ENCODE measurements around the gene CENPVL1.

DNA sequence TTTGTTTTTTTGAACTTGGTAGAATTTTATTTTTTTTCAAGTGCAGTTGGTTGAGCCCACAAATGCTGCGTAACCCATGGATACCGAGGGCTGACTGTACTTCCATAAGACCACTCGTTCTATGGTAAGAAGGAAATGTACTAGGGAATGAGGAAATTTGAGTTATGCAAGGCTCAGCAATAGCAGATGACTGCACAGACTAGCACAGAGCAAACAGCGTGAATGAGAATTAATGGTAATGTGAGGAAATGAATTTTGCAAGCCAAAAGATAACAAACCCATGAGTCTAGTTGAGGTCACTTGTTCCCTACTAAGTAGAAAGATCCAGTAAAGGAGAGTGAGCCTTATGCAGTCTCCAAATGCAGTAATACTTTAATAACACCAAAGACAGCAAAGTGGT lies 50.3 kb downstream of the CENPVL1 start:
- no peak for TF ChIP-seq POLR2A (IDR thresholded peaks at IDR 0.05)
- TF ChIP-seq, protein P1, sequence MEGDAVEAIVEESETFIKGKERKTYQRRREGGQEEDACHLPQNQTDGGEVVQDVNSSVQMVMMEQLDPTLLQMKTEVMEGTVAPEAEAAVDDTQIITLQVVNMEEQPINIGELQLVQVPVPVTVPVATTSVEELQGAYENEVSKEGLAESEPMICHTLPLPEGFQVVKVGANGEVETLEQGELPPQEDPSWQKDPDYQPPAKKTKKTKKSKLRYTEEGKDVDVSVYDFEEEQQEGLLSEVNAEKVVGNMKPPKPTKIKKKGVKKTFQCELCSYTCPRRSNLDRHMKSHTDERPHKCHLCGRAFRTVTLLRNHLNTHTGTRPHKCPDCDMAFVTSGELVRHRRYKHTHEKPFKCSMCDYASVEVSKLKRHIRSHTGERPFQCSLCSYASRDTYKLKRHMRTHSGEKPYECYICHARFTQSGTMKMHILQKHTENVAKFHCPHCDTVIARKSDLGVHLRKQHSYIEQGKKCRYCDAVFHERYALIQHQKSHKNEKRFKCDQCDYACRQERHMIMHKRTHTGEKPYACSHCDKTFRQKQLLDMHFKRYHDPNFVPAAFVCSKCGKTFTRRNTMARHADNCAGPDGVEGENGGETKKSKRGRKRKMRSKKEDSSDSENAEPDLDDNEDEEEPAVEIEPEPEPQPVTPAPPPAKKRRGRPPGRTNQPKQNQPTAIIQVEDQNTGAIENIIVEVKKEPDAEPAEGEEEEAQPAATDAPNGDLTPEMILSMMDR (IDR thresholded peaks at IDR 0.05) = no peak

Measured in adrenal gland (tissue), 5 donors.